ENCODE results near the gene TENM3.

TENM3 gene

GRCh38 chr4:182413550-182413949, 170.3 kb downstream of the TENM3 start:
- no peak for DNase-seq

- DNase-seq: no peak
These were observed 171.9 kb downstream of the TENM3 start for GRCh38 chr4:182415116-182415515.

- no peak for DNase-seq
These were observed 172.9 kb downstream of the TENM3 start for GRCh38 chr4:182416067-182416466.

- no peak for DNase-seq
These were observed 175.0 kb downstream of the TENM3 start for GRCh38 chr4:182418054-182418734.

GRCh38 chr4:182420189-182420588, 177.0 kb downstream of the TENM3 start:
- no peak for DNase-seq

GRCh38 chr4:182421753-182422152, 178.6 kb downstream of the TENM3 start:
- DNase-seq: no peak

- no peak for DNase-seq
These were observed 182.1 kb downstream of the TENM3 start for GRCh38 chr4:182425302-182425701.

GRCh38 chr4:182426901-182427300, 183.7 kb downstream of the TENM3 start:
- DNase-seq: no peak

GRCh38 chr4:182427554-182427953, 184.4 kb downstream of the TENM3 start:
- DNase-seq: no peak

- no peak for DNase-seq
These were observed 186.7 kb downstream of the TENM3 start for GRCh38 chr4:182429896-182430295.

GRCh38 chr4:182432819-182433218, 189.6 kb downstream of the TENM3 start:
- DNase-seq: no peak

- no peak for DNase-seq
These were observed 191.5 kb downstream of the TENM3 start for GRCh38 chr4:182434720-182435119.

- no peak for DNase-seq
These were observed 192.2 kb downstream of the TENM3 start for GRCh38 chr4:182435401-182435800.

- DNase-seq: no peak
These were observed 199.9 kb downstream of the TENM3 start for GRCh38 chr4:182443070-182443469.

GRCh38 chr4:182447767-182448280, 204.6 kb downstream of the TENM3 start:
- DNase-seq: no peak

GRCh38 chr4:182448281-182449151, 205.3 kb downstream of the TENM3 start:
- DNase-seq: no peak

- DNase-seq: no peak
These were observed 206.2 kb downstream of the TENM3 start for GRCh38 chr4:182449186-182449929.

- DNase-seq: no peak
These were observed 206.8 kb downstream of the TENM3 start for GRCh38 chr4:182449930-182450439.

GRCh38 chr4:182451441-182451840, 208.2 kb downstream of the TENM3 start:
- no peak for DNase-seq

GRCh38 chr4:182453830-182454229, 210.6 kb downstream of the TENM3 start:
- DNase-seq: no peak

- no peak for DNase-seq
These were observed 211.3 kb downstream of the TENM3 start for GRCh38 chr4:182454440-182455013.

- DNase-seq: no peak
These were observed 221.9 kb downstream of the TENM3 start for GRCh38 chr4:182465114-182465513.

GRCh38 chr4:182465979-182466378, 222.8 kb downstream of the TENM3 start:
- DNase-seq: no peak
